H1 (cell line): ENCODE data around the gene LIN28B. TPM values are rescaled to one million over a fixed set of nuclear protein-coding genes. Genes with fewer than 3 reads are reported as not detected.

Experiments used
- EGR1 ChIP-seq: IDR thresholded peaks from 2 replicates; pipeline ENCODE4 v1.6.1; 2011; ENCODE audit warnings: low read depth, low read length, borderline replicate concordance
- SIX5 ChIP-seq: IDR thresholded peaks from 2 replicates; pipeline ENCODE4 v1.6.1; 2011; ENCODE audit warnings: mild to moderate bottlenecking, low read depth, low read length
- SUZ12 ChIP-seq: fragments of 200-600 bp; sonication (generic); IDR thresholded peaks from 2 replicates; pipeline ENCODE4 v1.6.1; 2012; ENCODE audit warnings: mild to moderate bottlenecking, inconsistent platforms, low read length, moderate library complexity, mixed read lengths
- polyA plus RNA-seq, 7 experiments: library from polyadenylated mRNA; depleted of rRNA in 3 of 7; stranded (reverse) in 5 of 7; unstranded in 2 of 7; fragments of >200 nt in 5 of 7; fragments of 200-250 nt in 2 of 7; gene quantifications; 1 replicate in 5 of 7; 2 replicates in 1 of 7; 4 replicates in 1 of 7; pipeline versions ENCODE4 v1.2.1 to v1.2.3, GENCODE V29; 2011 to 2013; ENCODE audit warnings: missing spikeins in 2 of 7, mixed read lengths in 2 of 7
- total RNA-seq: library from RNA; stranded (reverse); fragmentation: NEBNext Ultra II Directional; extraction: Animal tissue kit (Norgen Biotek cat#: 25700); gene quantifications from 2 replicates; pipeline ENCODE4 v1.2.1, GENCODE V29; 2021

Gene LIN28B
- total and polyA plus RNA-seq, 2 of the 8 experiments (the other 6 are each of a cell fraction or from before 2014, with no cell fraction given): 27.4 to 94.7 TPM

- TF ChIP-seq SUZ12: no peak
- TF ChIP-seq SIX5: no peak
- no peak for TF ChIP-seq EGR1
Measured at GRCh38 chr6:105097288-105097687, 140.4 kb downstream of the LIN28B start (continued).
